GM13976 (cell line): ENCODE data around the gene HSD17B2.

Source experiments
- DNase-seq: peaks from one replicate; pipeline ENCODE4 v3.0.0; 2012; ENCODE audit warnings: low spot score
- in situ Hi-C: fragments of 300-500 bp; cut with MboI; formaldehyde crosslinking; loops from one replicate; pipeline ENCODE4 v1.12.0; 2022; ENCODE audit warnings: low sequenced_read_pairs, mixed read lengths, inconsistent platforms; ENCODE audit not compliant: unreplicated experiment
- TF ChIP-seq, protein P1 (sequence below): IDR thresholded peaks from 2 replicates; pipeline ENCODE4 v1.5.1; 2012; ENCODE audit warnings: borderline replicate concordance, mild to moderate bottlenecking; ENCODE audit not compliant: insufficient read depth; ENCODE audit errors: extremely low read depth, missing control alignments, control extremely low read depth

HSD17B2 gene

DNA sequence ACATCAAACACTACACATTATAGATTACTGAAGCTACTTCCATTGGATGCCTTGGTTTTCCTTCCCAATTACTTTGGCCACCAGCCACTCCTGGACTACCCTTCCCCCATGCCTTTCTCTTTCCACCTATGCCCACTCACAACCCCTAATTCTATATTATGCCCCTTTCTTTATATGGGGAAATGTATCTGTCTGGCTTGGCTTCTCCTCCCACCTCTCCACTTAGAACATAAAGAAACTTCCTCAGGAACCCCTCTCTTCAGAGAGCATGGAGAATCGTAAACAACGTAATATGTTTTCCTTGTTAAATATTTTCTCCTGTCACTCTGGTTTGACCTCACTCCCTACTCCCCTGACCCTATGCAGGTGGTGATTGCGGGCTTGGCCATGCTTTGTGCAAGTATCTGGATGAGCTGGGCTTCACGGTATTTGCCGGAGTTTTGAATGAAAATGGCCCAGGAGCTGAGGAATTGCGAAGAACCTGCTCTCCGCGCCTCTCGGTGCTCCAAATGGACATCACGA is 32.8 kb downstream of the HSD17B2 start:
- TF ChIP-seq, protein P1, sequence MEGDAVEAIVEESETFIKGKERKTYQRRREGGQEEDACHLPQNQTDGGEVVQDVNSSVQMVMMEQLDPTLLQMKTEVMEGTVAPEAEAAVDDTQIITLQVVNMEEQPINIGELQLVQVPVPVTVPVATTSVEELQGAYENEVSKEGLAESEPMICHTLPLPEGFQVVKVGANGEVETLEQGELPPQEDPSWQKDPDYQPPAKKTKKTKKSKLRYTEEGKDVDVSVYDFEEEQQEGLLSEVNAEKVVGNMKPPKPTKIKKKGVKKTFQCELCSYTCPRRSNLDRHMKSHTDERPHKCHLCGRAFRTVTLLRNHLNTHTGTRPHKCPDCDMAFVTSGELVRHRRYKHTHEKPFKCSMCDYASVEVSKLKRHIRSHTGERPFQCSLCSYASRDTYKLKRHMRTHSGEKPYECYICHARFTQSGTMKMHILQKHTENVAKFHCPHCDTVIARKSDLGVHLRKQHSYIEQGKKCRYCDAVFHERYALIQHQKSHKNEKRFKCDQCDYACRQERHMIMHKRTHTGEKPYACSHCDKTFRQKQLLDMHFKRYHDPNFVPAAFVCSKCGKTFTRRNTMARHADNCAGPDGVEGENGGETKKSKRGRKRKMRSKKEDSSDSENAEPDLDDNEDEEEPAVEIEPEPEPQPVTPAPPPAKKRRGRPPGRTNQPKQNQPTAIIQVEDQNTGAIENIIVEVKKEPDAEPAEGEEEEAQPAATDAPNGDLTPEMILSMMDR: no peak
- no peak for DNase-seq
- in situ Hi-C loops: no loop called here

DNA sequence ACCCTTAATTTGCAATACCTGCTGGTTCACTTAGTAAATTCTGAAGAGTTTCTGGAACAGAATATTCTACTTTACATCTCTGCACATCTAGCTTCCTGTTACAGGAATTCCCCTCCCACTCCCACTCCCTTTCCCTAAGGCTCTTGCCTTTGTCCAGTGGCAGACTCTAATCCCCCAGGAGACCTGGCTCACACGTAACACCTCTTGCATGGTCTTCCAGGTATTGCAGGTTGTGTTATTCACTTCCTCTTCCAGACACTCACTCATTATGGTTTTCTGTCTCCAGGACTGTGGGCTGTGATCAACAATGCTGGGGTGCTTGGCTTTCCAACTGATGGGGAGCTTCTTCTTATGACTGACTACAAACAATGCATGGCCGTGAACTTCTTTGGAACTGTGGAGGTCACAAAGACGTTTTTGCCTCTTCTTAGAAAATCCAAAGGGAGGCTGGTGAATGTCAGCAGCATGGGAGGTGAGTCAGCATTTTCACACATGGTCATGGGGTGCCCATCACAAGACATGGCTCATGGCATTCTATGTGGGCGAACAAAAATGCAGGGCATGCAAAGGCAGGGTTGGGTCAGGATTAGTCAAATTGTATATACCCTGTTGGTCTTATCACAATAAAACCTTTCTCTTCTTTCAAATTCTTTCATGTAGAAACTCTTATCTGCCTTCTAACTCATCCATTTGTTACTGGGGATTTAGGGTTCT is 35.8 kb downstream of the HSD17B2 start:
- no peak for DNase-seq
- in situ Hi-C loops: no loop called here
- TF ChIP-seq, protein P1: no peak

DNA sequence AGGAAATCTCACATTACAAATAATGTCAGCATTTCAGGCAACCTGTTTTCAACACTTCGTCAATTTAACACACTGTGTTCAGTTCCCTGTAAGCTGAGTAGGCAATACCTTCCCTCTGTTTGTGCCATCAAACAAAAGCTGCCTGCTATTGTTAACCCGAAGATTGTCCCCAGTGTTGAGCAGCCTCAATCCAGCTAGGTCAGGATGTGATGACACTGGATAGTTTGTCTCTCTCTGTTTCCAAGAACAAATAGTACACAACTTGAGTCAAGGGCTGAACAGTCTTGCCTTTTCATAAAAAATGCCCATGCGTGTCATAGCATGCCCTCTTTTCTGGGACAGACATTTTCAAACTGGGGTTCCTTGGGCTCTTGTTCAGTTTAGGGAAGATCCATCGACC is 36.4 kb downstream of the HSD17B2 start:
- in situ Hi-C loops: no loop called here
- TF ChIP-seq, protein P1: no peak

DNA sequence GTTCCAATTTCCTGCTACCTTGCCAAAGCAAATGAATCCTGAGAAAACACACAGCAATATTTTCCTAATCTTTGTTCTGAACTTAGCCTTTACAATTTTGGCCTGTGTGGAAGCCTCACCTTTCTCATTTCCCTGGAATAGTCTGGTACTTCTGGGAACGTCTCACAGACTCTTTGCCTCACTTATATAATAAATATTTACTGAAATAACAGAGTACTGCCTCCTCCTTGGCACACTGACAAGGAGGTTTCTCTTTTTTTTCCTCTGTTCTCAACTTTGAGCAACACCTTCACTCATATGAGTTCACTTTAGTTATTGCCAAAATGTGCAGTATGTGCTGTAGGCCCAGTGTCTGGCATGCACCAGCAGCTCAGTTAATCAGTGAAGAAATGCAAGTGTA is 37.3 kb downstream of the HSD17B2 start:
- TF ChIP-seq, protein P1: no peak
- DNase-seq: no peak
- in situ Hi-C loops: no loop called here

More for the DNA sequence above, 36.4 kb downstream of the HSD17B2 start:
- no peak for DNase-seq

DNA sequence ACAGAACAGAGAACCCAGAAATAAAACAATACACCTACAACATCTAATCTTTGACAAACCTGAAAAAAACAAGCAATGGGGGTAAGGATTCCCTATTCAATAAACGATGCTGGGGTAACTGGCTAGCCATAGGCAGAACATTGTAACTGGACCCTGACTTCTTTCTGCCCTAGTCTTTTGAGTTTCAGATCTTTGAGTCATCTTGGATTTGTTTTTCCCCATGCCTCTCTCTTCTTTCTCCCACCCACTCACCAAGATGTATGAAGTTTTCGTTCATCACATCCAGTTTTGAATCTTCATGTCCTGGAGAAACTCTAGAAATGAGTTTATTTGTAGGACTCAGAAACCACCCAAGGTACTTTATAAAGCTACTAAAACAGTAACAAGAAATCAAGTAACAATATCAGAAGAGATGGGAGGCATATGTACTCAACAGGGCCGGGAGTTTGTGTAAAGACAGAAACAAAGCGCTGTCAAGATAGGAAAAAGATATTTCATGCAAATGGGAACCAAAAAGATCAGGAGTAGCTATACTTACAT is 39.0 kb downstream of the HSD17B2 start:
- TF ChIP-seq, protein P1: no peak
- DNase-seq: no peak
- in situ Hi-C loops: no loop called here

DNA sequence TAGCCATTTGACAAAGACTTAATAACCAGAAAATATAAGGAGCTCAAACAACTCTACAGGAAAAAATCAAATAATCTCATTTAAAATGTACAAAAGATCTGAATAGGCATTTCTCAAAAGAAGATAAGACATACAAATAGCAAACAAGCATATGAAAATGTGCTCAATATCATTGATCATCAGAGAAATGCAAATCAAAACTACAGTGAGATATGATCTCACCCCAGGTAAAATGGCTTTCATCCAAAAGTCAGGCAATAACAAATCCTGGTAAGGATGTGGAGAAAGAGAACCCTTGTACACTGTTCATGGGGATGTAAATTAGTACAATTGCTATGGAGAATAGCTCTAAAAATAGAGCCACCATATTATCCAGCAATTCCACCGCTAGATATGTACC is 43.1 kb downstream of the HSD17B2 start:
- in situ Hi-C loops: no loop called here
- TF ChIP-seq, protein P1: no peak
- DNase-seq: no peak

DNA sequence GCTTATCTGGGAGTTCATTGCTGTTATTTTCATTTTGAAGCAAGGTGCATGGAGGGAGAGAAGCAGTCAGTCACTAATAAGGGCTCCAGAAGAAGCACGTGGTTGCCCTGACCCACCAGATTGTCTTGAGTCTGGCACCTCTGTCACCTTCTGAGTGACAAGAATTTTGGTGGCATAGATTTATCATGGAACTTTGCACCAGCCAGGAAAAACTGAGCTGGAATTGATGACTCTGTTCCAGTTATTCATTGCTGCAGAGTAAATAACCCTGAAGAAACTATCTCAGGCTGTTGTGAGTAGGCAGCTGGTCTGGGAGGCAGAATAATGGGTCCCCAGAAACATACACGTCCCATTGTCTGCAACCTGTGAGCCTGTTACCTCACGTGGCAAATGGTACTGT is 44.8 kb downstream of the HSD17B2 start:
- DNase-seq: no peak
- TF ChIP-seq, protein P1: no peak
- in situ Hi-C loops: no loop called here
